Activated naive CD4-positive, alpha-beta T cell treated with anti-CD3 and anti-CD28 coated beads, Interleukin-2, amount 50 U/mL, for 24 hours (primary cell): Measurements from ENCODE around the gene GABARAPL1.
A peak's percentile ranks its signal among the peaks of the same experiment; 100 is the strongest.
"Not testable (repeated sequence)": the region's sequence is repeated elsewhere in the genome, so short reads cannot be mapped to it uniquely, and the experiment has no call there.

Experiments used
- H3K27ac Mint-ChIP-seq: one replicate; pipeline ENCODE4 v1.8.0; 2021; ENCODE audit warnings: mild to moderate bottlenecking, mixed read lengths
- H3K27me3 Mint-ChIP-seq: one replicate; pipeline ENCODE4 v1.8.0; 2021; ENCODE audit warnings: mixed read lengths
- H3K36me3 Mint-ChIP-seq: one replicate; pipeline ENCODE4 v1.8.0; 2021; ENCODE audit warnings: mixed read lengths
- H3K4me1 Mint-ChIP-seq: one replicate; pipeline ENCODE4 v1.8.0; 2021; ENCODE audit warnings: mixed read lengths
- H3K4me3 Mint-ChIP-seq: one replicate; pipeline ENCODE4 v1.8.0; 2021; ENCODE audit warnings: mild to moderate bottlenecking, mixed read lengths
- H3K9me3 Mint-ChIP-seq: one replicate; pipeline ENCODE4 v1.8.0; 2021; ENCODE audit warnings: mixed read lengths

The GABARAPL1 gene

DNA sequence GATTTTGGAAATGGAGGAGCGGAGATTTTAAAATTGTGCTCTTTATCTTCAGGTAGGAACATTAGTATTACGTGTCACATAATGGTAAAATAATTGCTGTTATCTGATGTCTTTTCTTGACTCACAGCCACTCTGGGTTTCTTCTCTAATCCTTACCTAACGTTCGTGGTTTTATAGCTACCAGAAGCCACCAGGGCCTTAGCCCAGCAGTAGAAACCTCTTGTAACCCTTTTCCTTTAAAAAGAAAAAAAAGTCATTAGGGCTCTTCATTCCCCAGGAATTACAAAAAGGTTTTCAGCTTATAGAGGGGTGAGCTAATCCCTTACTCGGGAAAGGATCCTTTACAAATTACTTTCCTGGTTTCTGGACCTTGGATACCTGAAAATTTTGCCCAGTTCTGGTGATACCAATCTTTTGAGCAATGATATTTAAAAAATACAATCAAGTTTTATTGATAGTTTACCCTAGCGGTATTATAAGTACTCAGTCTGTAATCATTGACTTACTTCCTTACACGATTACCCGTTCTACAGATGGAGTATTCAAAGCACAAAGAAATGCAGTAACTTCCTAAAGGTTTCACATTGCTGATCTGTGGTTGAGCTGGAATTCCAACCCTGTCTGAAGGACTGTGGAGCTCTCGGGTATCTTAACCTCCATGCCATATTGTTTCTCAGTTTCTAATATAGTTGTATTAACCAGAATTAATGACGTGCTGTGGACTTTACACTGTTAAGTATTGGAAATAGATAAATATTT lies 1.6 kb downstream of the GABARAPL1 start:
- H3K4me3 Mint-ChIP-seq = peak overlapping the region; percentile 90
- no peaks in the 10 kb centered on the region for H3K9me3 Mint-ChIP-seq
- peak overlapping the region; percentile 82 for H3K27ac Mint-ChIP-seq
- no peaks in the 10 kb centered on the region for H3K36me3 Mint-ChIP-seq
- no peaks in the 10 kb centered on the region for H3K27me3 Mint-ChIP-seq
- H3K4me1 Mint-ChIP-seq = peaks cover 34% of the 10 kb centered on the region

DNA sequence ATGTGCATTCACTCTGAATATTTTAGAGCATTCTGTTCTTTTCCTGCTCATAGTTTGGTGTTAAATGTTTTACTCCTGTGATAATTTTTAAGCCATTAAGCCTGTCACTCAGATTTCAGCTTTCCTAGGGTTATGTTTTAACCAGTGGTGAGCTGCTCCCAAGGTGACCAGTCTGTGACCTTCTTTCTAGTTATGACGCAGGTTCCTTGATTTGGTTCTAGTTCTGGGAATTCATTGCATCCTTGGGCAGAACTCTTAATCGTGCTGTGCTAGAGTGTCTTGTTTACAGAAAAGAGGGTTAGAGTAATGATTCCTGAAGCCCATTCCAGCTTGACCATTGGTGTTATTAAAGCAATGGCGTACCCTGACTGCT lies 2.2 kb downstream of the GABARAPL1 start:
- H3K27ac Mint-ChIP-seq = no peak overlapping the region
- no peaks in the 10 kb centered on the region for H3K36me3 Mint-ChIP-seq
- peak overlapping the region; percentile 42 for H3K4me3 Mint-ChIP-seq
- no peaks in the 10 kb centered on the region for H3K9me3 Mint-ChIP-seq
- peaks cover 34% of the 10 kb centered on the region for H3K4me1 Mint-ChIP-seq
- no peaks in the 10 kb centered on the region for H3K27me3 Mint-ChIP-seq

DNA sequence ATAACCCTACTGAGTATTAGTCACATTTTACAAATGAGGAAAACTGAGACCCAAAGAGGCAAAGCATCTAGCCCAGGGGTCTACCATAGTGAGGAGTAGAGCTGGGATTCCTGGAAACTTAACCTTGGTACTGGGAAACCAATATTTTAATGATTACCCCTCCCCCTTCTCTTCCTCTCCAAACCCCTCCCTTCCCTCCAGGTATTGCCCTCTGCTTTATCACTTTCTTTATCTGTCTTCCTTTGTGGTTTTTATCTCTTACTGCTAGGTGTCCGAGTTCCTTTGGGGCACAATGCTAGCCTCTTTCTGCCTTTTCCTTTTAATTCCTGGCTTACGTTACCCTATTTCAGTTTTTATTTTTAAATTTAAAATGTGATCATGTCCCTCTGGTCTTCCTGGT lies 2.8 kb downstream of the GABARAPL1 start:
- Mint-ChIP-seq H3K9me3 (no peaks in the 10 kb centered on the region), H3K27ac (no peak overlapping the region), H3K27me3 (no peaks in the 10 kb centered on the region), H3K4me1 (peaks cover 34% of the 10 kb centered on the region), H3K36me3 (peaks cover 2% of the 10 kb centered on the region), H3K4me3 (no peak overlapping the region)

DNA sequence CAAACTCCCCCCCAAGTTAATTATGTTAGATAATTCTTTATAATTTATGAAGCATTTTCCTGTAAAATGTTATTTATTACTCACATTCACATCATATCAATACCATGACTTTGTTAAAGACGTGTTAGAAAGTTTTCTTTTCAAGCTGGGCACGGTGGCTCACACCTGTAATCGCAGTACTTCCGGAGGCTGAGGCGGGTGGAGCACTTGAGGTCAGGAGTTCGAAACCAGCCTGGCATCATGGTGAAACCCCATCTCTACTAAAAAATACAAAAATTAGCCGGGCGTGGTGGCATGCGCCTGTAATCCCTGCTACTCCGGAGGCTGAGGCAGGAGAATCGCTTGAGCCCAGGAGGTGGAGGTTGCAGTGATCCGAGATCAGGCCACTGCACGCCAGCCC lies 3.3 kb downstream of the GABARAPL1 start:
- not testable (repeated sequence) for H3K4me3 Mint-ChIP-seq, H3K36me3 Mint-ChIP-seq, H3K27me3 Mint-ChIP-seq, H3K27ac Mint-ChIP-seq, H3K9me3 Mint-ChIP-seq
- peaks cover 34% of the 10 kb centered on the region for H3K4me1 Mint-ChIP-seq

DNA sequence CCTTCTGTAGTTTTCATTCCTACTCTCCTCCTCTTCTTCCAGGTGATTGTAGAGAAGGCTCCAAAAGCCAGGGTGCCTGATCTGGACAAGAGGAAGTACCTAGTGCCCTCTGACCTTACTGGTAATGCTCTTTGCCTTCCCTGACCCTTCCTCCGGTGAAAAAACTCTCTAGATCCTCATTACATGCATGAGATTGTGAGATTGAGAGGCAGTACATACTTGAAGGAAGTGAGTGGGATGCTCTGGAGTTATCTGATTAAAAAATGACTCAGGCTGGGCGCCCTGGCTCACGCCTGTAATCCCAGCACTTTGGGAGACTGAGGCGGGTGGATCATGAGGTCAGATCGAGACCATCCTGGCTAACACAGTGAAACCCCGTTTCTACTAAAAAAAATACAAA lies 5.3 kb downstream of the GABARAPL1 start:
- Mint-ChIP-seq H3K4me1 (peaks cover 27% of the 10 kb centered on the region), H3K27ac (no peak overlapping the region), H3K27me3 (no peaks in the 10 kb centered on the region), H3K9me3 (no peaks in the 10 kb centered on the region), H3K4me3 (no peak overlapping the region), H3K36me3 (peaks cover 9% of the 10 kb centered on the region)

DNA sequence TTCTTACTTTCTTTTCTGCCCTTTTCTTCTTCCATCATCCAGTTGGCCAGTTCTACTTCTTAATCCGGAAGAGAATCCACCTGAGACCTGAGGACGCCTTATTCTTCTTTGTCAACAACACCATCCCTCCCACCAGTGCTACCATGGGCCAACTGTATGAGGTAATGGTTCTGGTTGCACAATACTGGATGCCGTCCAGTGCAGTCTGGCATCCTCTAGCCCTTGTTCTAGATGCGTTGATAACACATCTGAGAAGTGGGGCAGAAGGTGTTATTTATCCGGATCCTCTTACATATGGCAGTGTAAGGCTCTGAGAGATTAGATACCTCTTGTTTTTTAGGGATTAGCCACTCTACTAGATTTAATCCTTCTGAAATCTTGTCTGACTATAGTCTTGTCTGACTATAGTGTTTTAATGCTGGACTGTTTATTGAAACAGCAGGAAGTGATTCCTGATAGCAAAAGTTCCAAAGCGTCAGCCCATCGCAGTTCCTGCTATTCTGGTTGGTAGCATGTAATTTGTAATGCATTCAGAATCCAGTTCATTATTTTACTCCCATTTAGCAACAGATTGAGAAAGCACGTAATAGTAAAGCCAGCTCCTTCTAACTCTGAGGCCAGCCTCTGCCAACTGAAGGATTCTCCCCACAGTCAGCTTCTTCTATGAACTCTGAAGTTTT lies 7.9 kb downstream of the GABARAPL1 start:
- Mint-ChIP-seq H3K4me3 (no peak overlapping the region), H3K9me3 (no peaks in the 10 kb centered on the region), H3K27ac (no peak overlapping the region), H3K36me3 (peaks cover 16% of the 10 kb centered on the region), H3K27me3 (no peaks in the 10 kb centered on the region), H3K4me1 (peaks cover 16% of the 10 kb centered on the region)

DNA sequence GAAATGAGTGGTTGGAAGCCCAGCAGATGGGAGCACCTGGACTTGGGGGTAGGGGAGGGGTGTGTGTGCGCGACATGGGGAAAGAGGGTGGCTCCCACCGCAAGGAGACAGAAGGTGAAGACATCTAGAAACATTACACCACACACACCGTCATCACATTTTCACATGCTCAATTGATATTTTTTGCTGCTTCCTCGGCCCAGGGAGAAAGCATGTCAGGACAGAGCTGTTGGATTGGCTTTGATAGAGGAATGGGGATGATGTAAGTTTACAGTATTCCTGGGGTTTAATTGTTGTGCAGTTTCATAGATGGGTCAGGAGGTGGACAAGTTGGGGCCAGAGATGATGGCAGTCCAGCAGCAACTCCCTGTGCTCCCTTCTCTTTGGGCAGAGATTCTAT lies 9.2 kb downstream of the GABARAPL1 start:
- Mint-ChIP-seq H3K27ac (no peak overlapping the region), H3K27me3 (no peaks in the 10 kb centered on the region), H3K4me3 (no peak overlapping the region), H3K36me3 (peaks cover 16% of the 10 kb centered on the region), H3K4me1 (peaks cover 14% of the 10 kb centered on the region), H3K9me3 (no peaks in the 10 kb centered on the region)

DNA sequence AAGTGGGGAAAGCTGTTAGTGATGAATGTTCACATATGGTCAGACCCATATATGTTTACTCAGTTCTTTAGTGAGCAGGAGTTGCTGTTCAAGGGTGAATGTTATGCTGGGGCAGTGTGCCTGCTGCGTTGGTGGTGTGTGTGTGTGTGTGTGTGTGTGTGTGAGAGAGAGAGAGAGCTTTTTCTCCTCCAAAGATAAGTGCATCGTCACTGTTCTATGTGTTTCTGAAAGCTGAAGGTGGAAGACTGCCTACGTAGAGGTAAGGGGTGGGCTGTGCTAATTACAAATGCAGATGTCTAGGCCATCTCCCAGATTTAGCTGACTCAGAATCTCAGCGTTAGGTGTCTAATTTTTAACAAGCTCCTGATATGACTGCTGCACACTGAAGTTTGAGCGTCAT lies 10.5 kb downstream of the GABARAPL1 start:
- Mint-ChIP-seq H3K9me3 (no peaks in the 10 kb centered on the region), H3K4me3 (no peak overlapping the region), H3K36me3 (peaks cover 16% of the 10 kb centered on the region), H3K27ac (no peak overlapping the region), H3K4me1 (peaks cover 24% of the 10 kb centered on the region), H3K27me3 (no peaks in the 10 kb centered on the region)

DNA sequence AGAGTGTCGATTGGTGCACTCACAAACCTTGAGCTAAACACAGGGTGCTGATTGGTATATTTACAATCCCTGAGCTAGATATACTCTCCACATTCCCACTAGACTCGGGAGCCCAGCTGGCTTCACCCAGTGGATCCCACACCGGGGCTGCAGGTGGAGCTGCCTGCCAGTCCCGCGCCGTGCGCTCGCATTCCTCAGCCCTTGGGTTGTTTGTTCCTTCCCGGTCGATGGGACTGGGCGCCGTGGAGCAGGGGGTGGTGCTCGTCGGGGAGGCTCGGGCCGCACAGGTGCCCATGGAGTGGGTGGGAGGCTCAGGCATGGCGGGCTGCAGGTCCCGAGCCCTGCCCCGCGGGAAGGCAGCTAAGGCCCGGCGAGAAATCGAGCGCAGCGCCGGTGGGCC lies 12.7 kb downstream of the GABARAPL1 start:
- peaks cover 14% of the 10 kb centered on the region for H3K36me3 Mint-ChIP-seq
- not testable (repeated sequence) for H3K9me3 Mint-ChIP-seq, H3K4me3 Mint-ChIP-seq, H3K27me3 Mint-ChIP-seq, H3K27ac Mint-ChIP-seq
- peaks cover 26% of the 10 kb centered on the region for H3K4me1 Mint-ChIP-seq

DNA sequence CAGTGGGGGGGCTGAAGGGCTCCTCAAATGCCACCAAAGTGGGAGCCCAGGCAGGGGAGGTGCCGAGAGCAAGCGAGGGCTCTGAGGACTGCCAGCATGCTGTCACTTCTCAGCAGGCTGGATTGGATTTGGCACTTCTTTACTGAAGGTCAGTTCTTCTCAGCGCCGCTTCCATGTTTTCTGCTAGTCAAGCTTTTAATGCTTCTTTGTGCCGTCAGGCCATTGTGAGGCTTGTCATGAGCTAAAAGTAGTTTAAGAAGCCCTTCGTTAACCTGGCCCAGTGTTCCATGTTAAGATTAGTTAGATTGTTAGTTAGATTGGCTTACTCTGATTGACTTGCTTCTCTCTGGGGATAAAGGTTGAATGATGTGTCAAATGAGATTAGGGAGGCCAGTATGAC lies 13.4 kb downstream of the GABARAPL1 start:
- H3K36me3 Mint-ChIP-seq = peaks cover 14% of the 10 kb centered on the region
- no peak overlapping the region for H3K27ac Mint-ChIP-seq
- H3K4me3 Mint-ChIP-seq = no peak overlapping the region
- peaks cover 26% of the 10 kb centered on the region for H3K4me1 Mint-ChIP-seq
- no peaks in the 10 kb centered on the region for H3K9me3 Mint-ChIP-seq
- no peaks in the 10 kb centered on the region for H3K27me3 Mint-ChIP-seq

DNA sequence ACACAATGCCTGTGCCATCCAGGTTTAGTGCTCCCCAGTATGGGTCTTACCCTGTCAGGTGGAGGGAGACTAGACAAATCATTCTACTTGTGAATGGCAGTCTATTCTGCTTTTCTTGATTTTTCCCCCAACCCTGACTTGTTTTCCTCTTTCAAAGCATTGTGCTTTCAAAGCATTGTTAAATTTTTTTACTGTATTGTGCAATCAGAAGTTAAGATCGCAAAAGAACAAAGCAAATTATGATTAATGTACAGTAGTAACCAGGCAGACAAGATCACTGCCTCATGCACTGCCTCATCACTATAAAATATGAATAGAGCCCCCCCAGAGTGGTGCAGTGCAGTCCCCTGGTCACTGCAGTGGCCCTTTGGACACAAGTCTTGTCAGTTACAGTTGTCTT lies 14.1 kb downstream of the GABARAPL1 start:
- Mint-ChIP-seq H3K9me3 (no peaks in the 10 kb centered on the region), H3K4me1 (peaks cover 26% of the 10 kb centered on the region), H3K36me3 (peaks cover 9% of the 10 kb centered on the region), H3K4me3 (no peak overlapping the region), H3K27me3 (no peaks in the 10 kb centered on the region), H3K27ac (no peak overlapping the region)

DNA sequence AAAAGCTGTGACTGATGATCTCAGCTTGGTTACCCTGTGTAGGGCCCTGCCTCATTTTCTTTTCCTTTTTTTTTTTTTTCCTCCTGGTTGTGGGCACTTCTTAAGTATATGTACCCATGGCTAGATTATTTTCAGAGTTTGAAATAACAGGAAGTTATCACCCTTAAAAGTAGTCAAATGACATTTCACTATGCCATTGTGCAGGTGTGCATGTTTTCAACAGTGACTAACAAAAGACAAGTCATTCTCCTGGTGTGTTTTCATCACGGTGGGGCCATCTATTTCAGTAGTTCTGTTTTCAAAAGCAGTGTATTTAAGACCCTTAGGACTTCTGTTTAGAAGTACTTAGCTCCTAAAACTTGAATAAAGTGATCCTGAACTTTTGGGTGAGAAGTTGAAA lies 15.0 kb downstream of the GABARAPL1 start:
- Mint-ChIP-seq H3K4me1 (peaks cover 26% of the 10 kb centered on the region), H3K9me3 (no peaks in the 10 kb centered on the region), H3K27ac (no peak overlapping the region), H3K27me3 (no peaks in the 10 kb centered on the region), H3K36me3 (peaks cover 9% of the 10 kb centered on the region), H3K4me3 (no peak overlapping the region)

DNA sequence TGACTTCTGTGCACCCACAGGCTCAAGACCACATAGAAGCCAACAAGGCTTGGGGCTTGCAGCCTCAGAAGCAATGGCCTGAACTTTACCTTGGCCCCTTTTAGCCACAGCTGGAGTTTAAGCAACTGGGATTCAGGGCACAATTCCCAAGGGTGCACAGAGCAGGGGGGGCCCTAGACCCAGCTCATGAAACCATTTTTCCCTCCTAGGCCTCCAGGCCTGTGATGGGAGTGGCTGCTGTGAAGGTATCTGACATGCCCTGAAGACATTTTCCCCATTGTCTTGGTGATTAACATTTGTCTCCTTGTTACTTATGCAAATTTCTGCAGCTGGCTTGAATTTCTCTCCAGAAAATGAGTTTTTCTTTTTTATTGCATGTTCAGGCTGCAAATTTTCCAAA lies 21.9 kb downstream of the GABARAPL1 start:
- H3K36me3 Mint-ChIP-seq = no peaks in the 10 kb centered on the region
- no peaks in the 10 kb centered on the region for H3K9me3 Mint-ChIP-seq
- no peak overlapping the region for H3K27ac Mint-ChIP-seq

DNA sequence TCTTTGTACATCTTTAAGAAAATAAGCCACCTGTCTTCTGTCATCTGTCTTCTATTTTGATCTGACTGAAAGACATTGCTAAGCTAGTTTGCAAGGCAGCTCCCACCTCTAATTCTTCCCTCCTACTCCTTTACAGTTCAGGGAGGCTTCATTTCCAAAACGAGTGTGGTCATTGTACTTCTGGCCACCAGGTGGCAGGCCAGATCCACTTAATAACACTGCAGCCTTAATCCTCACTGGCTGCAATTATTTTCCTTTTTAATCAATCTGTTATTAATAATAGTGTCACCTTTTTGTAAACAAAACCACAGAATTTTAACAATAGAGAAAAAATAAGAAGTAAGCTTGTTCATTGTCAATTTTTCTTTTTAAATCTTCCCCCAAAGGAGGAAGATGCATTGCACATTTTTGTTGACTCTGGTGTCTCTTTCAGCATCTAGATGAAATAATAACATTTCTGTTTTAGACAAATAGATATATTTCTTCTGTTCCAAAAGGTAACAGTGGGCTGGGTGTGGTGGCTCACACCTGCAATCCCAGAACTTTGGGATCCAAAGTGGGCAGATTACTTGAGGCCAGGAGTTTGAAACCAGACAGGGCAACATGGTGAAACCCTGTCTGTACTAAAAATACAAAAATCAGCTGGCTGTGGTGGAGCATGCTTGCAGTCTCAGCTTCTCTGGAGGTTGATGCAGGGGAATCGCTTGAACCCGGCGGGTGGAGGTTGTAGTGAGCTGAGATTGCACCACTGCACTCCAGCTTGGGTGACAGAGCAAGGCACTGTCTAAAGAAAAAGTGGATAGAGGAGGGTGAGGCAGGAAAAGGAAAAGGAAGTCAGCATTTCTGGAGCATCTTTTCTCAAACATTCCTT lies 23.3 kb downstream of the GABARAPL1 start:
- H3K27me3 Mint-ChIP-seq = peaks cover 2% of the 10 kb centered on the region
- no peak overlapping the region for H3K4me3 Mint-ChIP-seq
- no peaks in the 10 kb centered on the region for H3K9me3 Mint-ChIP-seq
- no peak overlapping the region for H3K27ac Mint-ChIP-seq
- H3K4me1 Mint-ChIP-seq = no peaks in the 10 kb centered on the region
- no peaks in the 10 kb centered on the region for H3K36me3 Mint-ChIP-seq

More for the DNA sequence above, 21.9 kb downstream of the GABARAPL1 start:
- Mint-ChIP-seq H3K4me3 (no peak overlapping the region), H3K4me1 (no peaks in the 10 kb centered on the region), H3K27me3 (no peaks in the 10 kb centered on the region)

DNA sequence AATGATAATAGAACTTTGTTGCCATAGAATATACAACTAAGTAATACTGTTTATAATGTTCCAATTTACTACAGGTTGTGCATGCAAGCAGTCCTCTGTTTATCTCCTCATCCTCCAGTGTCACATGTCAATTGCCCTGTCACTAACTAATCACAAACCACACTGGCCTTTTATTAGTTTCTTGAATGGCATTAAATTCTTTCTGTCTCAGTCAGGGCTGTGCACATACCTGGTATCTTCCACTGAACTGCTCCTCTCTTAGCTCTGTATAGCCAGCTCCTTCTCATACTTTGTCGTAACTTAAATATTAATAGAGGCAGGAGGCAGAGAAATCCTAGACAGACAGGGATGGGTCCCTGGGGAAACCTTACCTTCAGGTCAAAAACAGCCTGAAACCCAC lies 24.0 kb downstream of the GABARAPL1 start:
- Mint-ChIP-seq H3K27ac (no peak overlapping the region), H3K4me1 (no peaks in the 10 kb centered on the region), H3K4me3 (no peak overlapping the region), H3K27me3 (peaks cover 2% of the 10 kb centered on the region), H3K9me3 (no peaks in the 10 kb centered on the region), H3K36me3 (no peaks in the 10 kb centered on the region)

DNA sequence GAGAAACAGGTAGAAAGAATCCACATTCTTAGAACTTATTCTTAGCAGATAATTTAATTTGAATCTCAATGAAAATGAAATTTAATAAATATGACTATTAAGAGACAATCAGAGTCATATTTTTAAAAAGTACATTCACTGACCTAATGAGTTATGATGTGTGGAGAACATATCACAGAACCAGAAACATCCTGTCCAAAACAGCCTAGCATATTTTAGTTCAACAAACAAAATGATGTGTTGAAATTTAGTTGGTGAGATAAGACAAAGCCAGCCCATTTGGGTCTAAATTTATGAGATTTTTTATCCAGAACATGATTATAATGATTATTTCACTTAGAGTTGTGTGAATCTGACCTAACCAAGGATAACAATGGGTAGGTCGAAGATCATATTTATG lies 25.8 kb downstream of the GABARAPL1 start:
- no peaks in the 10 kb centered on the region for H3K9me3 Mint-ChIP-seq
- H3K27me3 Mint-ChIP-seq = peaks cover 2% of the 10 kb centered on the region
- peaks cover 6% of the 10 kb centered on the region for H3K4me1 Mint-ChIP-seq
- no peak overlapping the region for H3K27ac Mint-ChIP-seq
- no peaks in the 10 kb centered on the region for H3K36me3 Mint-ChIP-seq
- H3K4me3 Mint-ChIP-seq = no peak overlapping the region
